WTC11 (cell line): Measurements from ENCODE around the gene TACC2. TPM values are rescaled to one million over a fixed set of nuclear protein-coding genes. Genes with fewer than 3 reads are reported as not detected.

Source experiments
- ATAC-seq: fragments of 200-7000 bp; cut with Tn5 transposase; 2 replicates; pipeline ENCODE4 v1.10.0; 2021; ENCODE audit warnings: mild to moderate bottlenecking, moderate library complexity
- CTCF ChIA-PET: fragments of 300-600 bp; sonication (Branson Sonifier 250); formaldehyde crosslinking; loops from one replicate; lab custom pipeline; 2021; ENCODE audit warnings: antibody characterized with exemption; lab: Charles Lee
- POLR2A ChIA-PET: fragments of 350-600 bp; sonication (Branson Sonifier 250); formaldehyde crosslinking; loops from one replicate; lab custom pipeline; 2021; ENCODE audit warnings: antibody characterized with exemption; lab: Charles Lee
- DNase-seq: peaks from one replicate; pipeline ENCODE4 v3.0.0; 2021; ENCODE audit warnings: low spot score
- H3K27ac Mint-ChIP-seq: 2 replicates; pipeline ENCODE4 v1.8.0; 2021; ENCODE audit warnings: mixed read lengths
- H3K27me3 Mint-ChIP-seq: 2 replicates; pipeline ENCODE4 v1.8.0; 2021; ENCODE audit warnings: low read depth, mild to moderate bottlenecking, moderate library complexity, mixed read lengths
- H3K36me3 Mint-ChIP-seq: 2 replicates; pipeline ENCODE4 v1.8.0; 2021; ENCODE audit warnings: mixed read lengths
- H3K4me1 Mint-ChIP-seq: 2 replicates; pipeline ENCODE4 v1.8.0; 2022; ENCODE audit warnings: mixed read lengths
- H3K4me3 Mint-ChIP-seq: 2 replicates; pipeline ENCODE4 v1.8.0; 2021; ENCODE audit warnings: mild to moderate bottlenecking, moderate library complexity, mixed read lengths
- H3K9me3 Mint-ChIP-seq: 2 replicates; pipeline ENCODE4 v1.8.0; 2021; ENCODE audit warnings: mixed read lengths
- ATF2 ChIP-seq: sonication (generic); formaldehyde crosslinking; IDR thresholded peaks from 2 replicates; pipeline ENCODE4 v1.8.1; 2022; ENCODE audit warnings: low read depth, missing genetic modification reagents, borderline replicate concordance
- ELF4 ChIP-seq: sonication (generic); formaldehyde crosslinking; IDR thresholded peaks from 2 replicates; pipeline ENCODE4 v1.8.1; 2022; ENCODE audit warnings: low read depth, mild to moderate bottlenecking, moderate library complexity, missing genetic modification reagents
- EMX1 ChIP-seq: fragments of 250-450 bp; sonication (Bioruptor Pico); IDR thresholded peaks from 2 replicates; pipeline ENCODE4 v1.8.0; 2021; ENCODE audit warnings: mild to moderate bottlenecking
- MXD4 ChIP-seq: fragments of 250-450 bp; sonication (Bioruptor Pico); IDR thresholded peaks from 2 replicates; pipeline ENCODE4 v1.8.0; 2021; ENCODE audit warnings: mild to moderate bottlenecking, moderate library complexity, borderline replicate concordance
- NFE2L1 ChIP-seq: sonication (generic); formaldehyde crosslinking; IDR thresholded peaks from 2 replicates; pipeline ENCODE4 v1.8.1; 2023; ENCODE audit warnings: missing genetic modification reagents
- NR2C2 ChIP-seq: sonication (generic); formaldehyde crosslinking; IDR thresholded peaks from 2 replicates; pipeline ENCODE4 v1.8.0; 2022; ENCODE audit warnings: mild to moderate bottlenecking, missing genetic modification reagents
- NR3C1 ChIP-seq: sonication (generic); formaldehyde crosslinking; conservative IDR thresholded peaks from 2 replicates; pipeline ENCODE4 v1.8.1; 2023; ENCODE audit warnings: low read depth, mild to moderate bottlenecking, missing genetic modification reagents
- PRRX2 ChIP-seq: fragments of 250-450 bp; sonication (Bioruptor Pico); IDR thresholded peaks from 2 replicates; pipeline ENCODE4 v1.8.0; 2021; ENCODE audit warnings: mild to moderate bottlenecking
- SMAD4 ChIP-seq: sonication (generic); formaldehyde crosslinking; IDR thresholded peaks from 2 replicates; pipeline ENCODE4 v1.8.0; 2022; ENCODE audit warnings: mild to moderate bottlenecking, missing genetic modification reagents
- SOX15 ChIP-seq: fragments of 250-450 bp; sonication (Bioruptor Pico); IDR thresholded peaks from 2 replicates; pipeline ENCODE4 v1.9.0; 2021; ENCODE audit warnings: mild to moderate bottlenecking
- USF1 ChIP-seq: sonication (generic); formaldehyde crosslinking; IDR thresholded peaks from 2 replicates; pipeline ENCODE4 v1.8.0; 2022; ENCODE audit warnings: mild to moderate bottlenecking, missing genetic modification reagents
- ZBTB21 ChIP-seq: sonication (generic); formaldehyde crosslinking; IDR thresholded peaks from 2 replicates; pipeline ENCODE4 v1.8.1; 2023; ENCODE audit warnings: mild to moderate bottlenecking, missing genetic modification reagents, borderline replicate concordance
- ZNF121 ChIP-seq: sonication (generic); formaldehyde crosslinking; IDR thresholded peaks from 2 replicates; pipeline ENCODE4 v1.8.0; 2023; ENCODE audit warnings: missing genetic modification reagents
- ZNF219 ChIP-seq: sonication (generic); formaldehyde crosslinking; IDR thresholded peaks from 2 replicates; pipeline ENCODE4 v1.8.0; 2023; ENCODE audit warnings: missing genetic modification reagents, mild to moderate bottlenecking, borderline replicate concordance
- ZNF416 ChIP-seq: fragments of 250-450 bp; sonication (Bioruptor Pico); IDR thresholded peaks from 2 replicates; pipeline ENCODE4 v1.9.0; 2021; ENCODE audit warnings: mild to moderate bottlenecking, inconsistent platforms
- ZNF423 ChIP-seq: fragments of 250-450 bp; sonication (Bioruptor Pico); IDR thresholded peaks from 2 replicates; pipeline ENCODE4 v2.1.2; 2022; ENCODE audit warnings: mild to moderate bottlenecking, moderate library complexity
- total RNA-seq: library from RNA; stranded (reverse); gene quantifications from 3 replicates; pipeline ENCODE4 v1.2.3, GENCODE V29; 2021
- TF ChIP-seq, protein P1 (sequence below): sonication (generic); formaldehyde crosslinking; IDR thresholded peaks from 2 replicates; pipeline ENCODE4 v1.8.1; 2022; ENCODE audit warnings: low read depth, mild to moderate bottlenecking, moderate library complexity, missing genetic modification reagents, borderline replicate concordance
- TF ChIP-seq, protein P2 (sequence below): fragments of 250-450 bp; sonication (Bioruptor Pico); IDR thresholded peaks from 2 replicates; pipeline ENCODE4 v2.1.2; 2022; ENCODE audit warnings: mild to moderate bottlenecking, moderate library complexity
- TF ChIP-seq, protein P3 (sequence below): sonication (generic); formaldehyde crosslinking; conservative IDR thresholded peaks from 2 replicates; pipeline ENCODE4 v1.8.1; 2022; ENCODE audit warnings: mild to moderate bottlenecking, missing genetic modification reagents

TACC2 gene
- total RNA-seq, 1 experiment from 2014 or later, result 28.9 TPM

DNA sequence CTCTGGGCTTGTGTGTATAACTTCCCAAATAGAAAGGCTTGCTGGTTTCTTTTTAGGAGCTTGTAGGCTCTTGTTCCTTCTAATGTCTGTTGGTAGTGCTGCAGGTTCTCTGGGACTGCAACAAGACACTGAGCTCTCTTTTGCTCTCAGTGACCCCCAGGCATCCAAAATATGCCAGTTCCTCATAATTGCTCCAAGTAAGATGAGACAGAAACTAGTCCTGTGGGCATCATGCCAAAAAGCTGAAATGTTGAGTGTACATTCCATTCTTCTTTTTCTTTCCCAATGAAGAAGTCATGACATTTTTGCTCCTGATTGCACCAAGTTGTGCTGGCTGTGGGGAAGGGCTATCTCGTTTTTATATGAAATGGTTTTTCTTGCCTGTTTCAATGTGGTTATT is 275.0 kb downstream of the TACC2 start (continued):
- TF ChIP-seq ZBTB21 (CRISPR knock-in tag), result no peak

DNA sequence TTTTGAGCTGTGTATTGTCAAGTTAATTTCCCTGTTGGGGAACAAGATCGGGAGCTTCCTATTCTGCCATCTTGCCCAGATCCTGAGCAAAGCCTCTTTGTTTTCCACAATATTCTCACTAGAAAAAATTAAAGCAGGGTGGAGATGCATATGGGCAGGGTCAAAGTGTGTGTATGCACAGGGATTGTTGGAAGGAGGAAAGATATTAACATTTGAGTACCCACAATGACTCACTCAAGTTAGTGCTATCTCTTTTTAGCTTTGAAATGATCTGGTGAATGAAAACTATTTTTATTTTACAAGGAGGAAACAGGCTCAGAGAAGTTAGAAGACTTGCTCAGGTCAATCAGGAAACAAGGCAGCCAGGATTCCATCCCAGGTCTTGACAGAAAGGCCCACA is 275.5 kb downstream of the TACC2 start:
- Mint-ChIP-seq H3K27ac (no peak overlapping the region), H3K4me3 (no peak overlapping the region), H3K27me3 (no peaks in the 10 kb centered on the region; the same call in 1 of the 2 replicates), H3K36me3 (peaks cover 27% of the 10 kb centered on the region), H3K4me1 (peaks cover 5% of the 10 kb centered on the region), H3K9me3 (peaks cover 21% of the 10 kb centered on the region)
- DNase-seq (no peak), ATAC-seq (no peak)
- CTCF ChIA-PET, result interaction anchor here (1.0 kb wide), 1 partner anchor 15 kb away, joined by 3 read pairs; no protein-coding TSS in a partner anchor
- TF ChIP-seq ATF2 (CRISPR knock-in tag) (no peak), ZBTB21 (CRISPR knock-in tag) (no peak), NFE2L1 (CRISPR knock-in tag) (no peak), USF1 (CRISPR knock-in tag) (no peak), SMAD4 (CRISPR knock-in tag) (no peak), ZNF423 (CRISPR knock-in tag) (no peak), ELF4 (CRISPR knock-in tag) (no peak), NR3C1 (CRISPR knock-in tag) (no peak), SOX15 (CRISPR knock-in tag) (no peak), MXD4 (CRISPR knock-in tag) (no peak), NR2C2 (CRISPR knock-in tag) (no peak), ZNF219 (CRISPR knock-in tag) (no peak), EMX1 (CRISPR knock-in tag) (no peak), ZNF121 (no peak)
- TF ChIP-seq, protein P1, sequence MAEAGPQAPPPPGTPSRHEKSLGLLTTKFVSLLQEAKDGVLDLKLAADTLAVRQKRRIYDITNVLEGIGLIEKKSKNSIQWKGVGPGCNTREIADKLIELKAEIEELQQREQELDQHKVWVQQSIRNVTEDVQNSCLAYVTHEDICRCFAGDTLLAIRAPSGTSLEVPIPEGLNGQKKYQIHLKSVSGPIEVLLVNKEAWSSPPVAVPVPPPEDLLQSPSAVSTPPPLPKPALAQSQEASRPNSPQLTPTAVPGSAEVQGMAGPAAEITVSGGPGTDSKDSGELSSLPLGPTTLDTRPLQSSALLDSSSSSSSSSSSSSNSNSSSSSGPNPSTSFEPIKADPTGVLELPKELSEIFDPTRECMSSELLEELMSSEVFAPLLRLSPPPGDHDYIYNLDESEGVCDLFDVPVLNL, result no peak
- TF ChIP-seq, protein P2, sequence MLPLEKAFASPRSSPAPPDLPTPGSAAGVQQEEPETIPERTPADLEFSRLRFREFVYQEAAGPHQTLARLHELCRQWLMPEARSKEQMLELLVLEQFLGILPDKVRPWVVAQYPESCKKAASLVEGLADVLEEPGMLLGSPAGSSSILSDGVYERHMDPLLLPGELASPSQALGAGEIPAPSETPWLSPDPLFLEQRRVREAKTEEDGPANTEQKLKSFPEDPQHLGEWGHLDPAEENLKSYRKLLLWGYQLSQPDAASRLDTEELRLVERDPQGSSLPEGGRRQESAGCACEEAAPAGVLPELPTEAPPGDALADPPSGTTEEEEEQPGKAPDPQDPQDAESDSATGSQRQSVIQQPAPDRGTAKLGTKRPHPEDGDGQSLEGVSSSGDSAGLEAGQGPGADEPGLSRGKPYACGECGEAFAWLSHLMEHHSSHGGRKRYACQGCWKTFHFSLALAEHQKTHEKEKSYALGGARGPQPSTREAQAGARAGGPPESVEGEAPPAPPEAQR (CRISPR knock-in tag), result no peak
- POLR2A ChIA-PET, result interaction anchor here (0.6 kb wide), 1 partner anchor 107 kb away, joined by 3 read pairs; no protein-coding TSS in a partner anchor

DNA sequence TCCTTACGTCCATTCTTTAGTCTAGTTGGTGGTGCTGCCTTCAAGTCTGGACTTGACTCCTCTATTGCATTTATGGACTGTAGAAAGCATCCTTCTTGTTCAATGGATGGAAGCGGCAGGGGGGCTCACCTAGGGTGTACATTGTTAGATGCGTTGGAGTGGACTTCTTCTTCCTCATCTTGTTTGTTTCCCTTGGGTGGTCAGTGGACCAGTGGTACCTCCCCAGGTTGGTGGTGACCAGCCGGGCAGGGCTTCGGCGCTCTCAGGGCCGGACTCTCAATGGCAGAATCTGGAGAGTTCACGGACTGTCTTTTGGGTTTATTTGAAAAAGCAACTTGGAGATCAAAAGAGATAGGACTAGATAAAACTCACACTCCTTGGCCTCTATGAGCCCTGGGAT is 276.0 kb downstream of the TACC2 start:
- DNase-seq, result no peak
- Mint-ChIP-seq H3K4me1 (peaks cover 5% of the 10 kb centered on the region), H3K4me3 (no peak overlapping the region), H3K27ac (no peak overlapping the region), H3K9me3 (peaks cover 21% of the 10 kb centered on the region), H3K27me3 (no peaks in the 10 kb centered on the region; the same call in 1 of the 2 replicates), H3K36me3 (peaks cover 27% of the 10 kb centered on the region)
- ChIA-PET CTCF (interaction anchor here (1.0 kb wide), 1 partner anchor 15 kb away, joined by 3 read pairs; no protein-coding TSS in a partner anchor), POLR2A (no interaction called here)
- ATAC-seq, result no peak
- TF ChIP-seq, protein P3, sequence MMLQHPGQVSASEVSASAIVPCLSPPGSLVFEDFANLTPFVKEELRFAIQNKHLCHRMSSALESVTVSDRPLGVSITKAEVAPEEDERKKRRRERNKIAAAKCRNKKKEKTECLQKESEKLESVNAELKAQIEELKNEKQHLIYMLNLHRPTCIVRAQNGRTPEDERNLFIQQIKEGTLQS (CRISPR knock-in tag), result no peak
- no peak for TF ChIP-seq PRRX2 (CRISPR knock-in tag)
- TF ChIP-seq ZNF416, result no peak
